Mucosa of rectum (tissue), 2 donors: Measurements from ENCODE around the gene SNX9.

ENCODE experiments used
- H3K27ac ChIP-seq, 2 donors: one replicate each; pipeline ENCODE4 v1.7.0; 2013; ENCODE audit warnings: inconsistent platforms in 2 of 2, low read depth in 2 of 2, low read length in 2 of 2
- H3K27me3 ChIP-seq, 2 donors: one replicate each; pipeline ENCODE4 v1.7.0; 2013; ENCODE audit warnings: low read length in 2 of 2; ENCODE audit not compliant: control insufficient read depth in 2 of 2, insufficient read depth in 2 of 2
- H3K36me3 ChIP-seq, 2 donors: one replicate each; pipeline ENCODE4 v1.7.0; 2013; ENCODE audit warnings: low read length in 2 of 2; ENCODE audit not compliant: control insufficient read depth in 2 of 2, insufficient read depth in 2 of 2
- H3K4me1 ChIP-seq, 2 donors: one replicate each; pipeline ENCODE4 v1.7.0; 2013; ENCODE audit warnings: low read length in 2 of 2, mild to moderate bottlenecking in 1 of 2; ENCODE audit not compliant: control insufficient read depth in 2 of 2, insufficient read depth in 2 of 2
- H3K4me3 ChIP-seq, 2 donors: one replicate each; pipeline ENCODE4 v1.7.0; 2013; ENCODE audit warnings: low read length in 2 of 2
- H3K9ac ChIP-seq, 2 donors: one replicate each; pipeline ENCODE4 v1.7.0; 2013; ENCODE audit warnings: low read length in 2 of 2, low read depth in 1 of 2, mild to moderate bottlenecking in 1 of 2
- H3K9me3 ChIP-seq, 2 donors: one replicate each; pipeline ENCODE4 v1.7.0; 2013; ENCODE audit warnings: low read length in 2 of 2; ENCODE audit not compliant: control insufficient read depth in 2 of 2
- donor health status: healthy.
- donor health status: Normal muscosa, but diverticular disease.

SNX9 gene

GRCh38 chr6:157881342-157881741, 58.3 kb downstream of the SNX9 start:
- Histone ChIP-seq H3K27ac (no peak overlapping the region), H3K9me3 (no peaks in the 10 kb centered on the region), H3K9ac (no peak overlapping the region), H3K36me3 (peaks cover 27 to 46% of the 10 kb centered on the region in 2 donors), H3K4me1 (no peaks in the 10 kb centered on the region), H3K27me3 (no peaks in the 10 kb centered on the region), H3K4me3 (no peak overlapping the region)

- H3K36me3 ChIP-seq, result peaks cover 24 to 38% of the 10 kb centered on the region in 2 donors
- H3K4me1 ChIP-seq, result no peaks in the 10 kb centered on the region
- peak overlapping the region; percentile 20 to 28 for H3K27ac ChIP-seq
- H3K4me3 ChIP-seq, result no peak overlapping the region
- H3K9me3 ChIP-seq, result no peaks in the 10 kb centered on the region
- H3K27me3 ChIP-seq, result no peaks in the 10 kb centered on the region
- H3K9ac ChIP-seq, result no peak overlapping the region
Measured at GRCh38 chr6:157884756-157885155, 61.7 kb downstream of the SNX9 start.

- Histone ChIP-seq H3K27me3 (no peaks in the 10 kb centered on the region), H3K9me3 (no peaks in the 10 kb centered on the region), H3K36me3 (peaks cover 24 to 36% of the 10 kb centered on the region in 2 donors), H3K4me1 (no peaks in the 10 kb centered on the region), H3K27ac (no peak overlapping the region), H3K9ac (no peak overlapping the region), H3K4me3 (no peak overlapping the region)
Measured at GRCh38 chr6:157885211-157885788, 62.3 kb downstream of the SNX9 start.

GRCh38 chr6:157885876-157886275, 62.8 kb downstream of the SNX9 start:
- Histone ChIP-seq H3K4me1 (no peaks in the 10 kb centered on the region), H3K27me3 (no peaks in the 10 kb centered on the region), H3K36me3 (peaks cover 24 to 36% of the 10 kb centered on the region in 2 donors), H3K27ac (no peak overlapping the region), H3K4me3 (no peak overlapping the region), H3K9me3 (no peaks in the 10 kb centered on the region), H3K9ac (no peak overlapping the region)

GRCh38 chr6:157887892-157888291, 64.8 kb downstream of the SNX9 start:
- no peaks in the 10 kb centered on the region for H3K27me3 ChIP-seq
- H3K36me3 ChIP-seq, result peaks cover 20 to 31% of the 10 kb centered on the region in 2 donors
- no peak overlapping the region for H3K4me3 ChIP-seq
- H3K9ac ChIP-seq, result no peak overlapping the region
- H3K27ac ChIP-seq, result no peak overlapping the region
- no peaks in the 10 kb centered on the region for H3K4me1 ChIP-seq
- H3K9me3 ChIP-seq, result no peaks in the 10 kb centered on the region

- no peak overlapping the region for H3K4me3 ChIP-seq
- no peaks in the 10 kb centered on the region for H3K4me1 ChIP-seq
- no peak overlapping the region for H3K9ac ChIP-seq
- H3K36me3 ChIP-seq, result peaks cover 11 to 18% of the 10 kb centered on the region in 2 donors
- H3K27me3 ChIP-seq, result no peaks in the 10 kb centered on the region
- H3K9me3 ChIP-seq, result no peaks in the 10 kb centered on the region
- H3K27ac ChIP-seq, result no peak overlapping the region
Measured at GRCh38 chr6:157891544-157892362, 68.7 kb downstream of the SNX9 start.

GRCh38 chr6:157892363-157892877, 69.4 kb downstream of the SNX9 start:
- Histone ChIP-seq H3K27me3 (no peaks in the 10 kb centered on the region), H3K9me3 (no peaks in the 10 kb centered on the region), H3K9ac (no peak overlapping the region), H3K4me3 (no peak overlapping the region), H3K4me1 (no peaks in the 10 kb centered on the region), H3K27ac (no peak overlapping the region), H3K36me3 (peaks cover 15 to 17% of the 10 kb centered on the region in 2 donors)

GRCh38 chr6:157893238-157893637, 70.2 kb downstream of the SNX9 start:
- Histone ChIP-seq H3K27me3 (no peaks in the 10 kb centered on the region), H3K36me3 (peaks cover 14 to 15% of the 10 kb centered on the region in 2 donors), H3K9ac (no peak overlapping the region), H3K4me3 (no peak overlapping the region), H3K27ac (no peak overlapping the region), H3K4me1 (no peaks in the 10 kb centered on the region), H3K9me3 (no peaks in the 10 kb centered on the region)

GRCh38 chr6:157895585-157895984, 72.5 kb downstream of the SNX9 start:
- Histone ChIP-seq H3K27ac (no peak overlapping the region), H3K36me3 (peaks cover 16 to 17% of the 10 kb centered on the region in 2 donors), H3K9me3 (no peaks in the 10 kb centered on the region), H3K4me3 (no peak overlapping the region), H3K27me3 (no peaks in the 10 kb centered on the region), H3K4me1 (no peaks in the 10 kb centered on the region), H3K9ac (no peak overlapping the region)

- Histone ChIP-seq H3K9ac (no peak overlapping the region), H3K36me3 (peaks cover 16 to 20% of the 10 kb centered on the region in 2 donors), H3K27ac (no peak overlapping the region), H3K4me3 (no peak overlapping the region), H3K27me3 (no peaks in the 10 kb centered on the region), H3K9me3 (no peaks in the 10 kb centered on the region), H3K4me1 (no peaks in the 10 kb centered on the region)
Measured at GRCh38 chr6:157896932-157897331, 73.9 kb downstream of the SNX9 start.
